GM12891 (cell line): Measurements from ENCODE around the gene SMC3.
"Not testable (repeated sequence)": the region's sequence is repeated elsewhere in the genome, so short reads cannot be mapped to it uniquely, and the experiment has no call there.

Source experiments
- PAX5 ChIP-seq: IDR thresholded peaks from 2 replicates; pipeline ENCODE4 v1.6.1; 2011; ENCODE audit warnings: low read length, moderate library complexity, mild to moderate bottlenecking; ENCODE audit not compliant: insufficient read depth, severe bottlenecking
- POLR2A ChIP-seq: IDR thresholded peaks from 2 replicates; pipeline ENCODE4 v1.6.1; 2011; ENCODE audit warnings: low read depth, low read length, control low read depth
- POLR2AphosphoS5 ChIP-seq: IDR thresholded peaks from 2 replicates; pipeline ENCODE4 v1.6.1; 2011; ENCODE audit warnings: low read depth, low read length, control low read depth
- SPI1 ChIP-seq: IDR thresholded peaks from 2 replicates; pipeline ENCODE4 v1.6.1; 2011; ENCODE audit warnings: low read depth, low read length, control low read depth
- TAF1 ChIP-seq: IDR thresholded peaks from 2 replicates; pipeline ENCODE4 v1.6.1; 2011; ENCODE audit warnings: low read depth, low read length, control low read depth

GRCh38 chr10:110623316-110623715 is 55.8 kb downstream of the SMC3 start:
- TF ChIP-seq TAF1, POLR2A, POLR2AphosphoS5, SPI1, PAX5: not testable (repeated sequence)
